ENCODE measurements around the gene FTSJ3.

- TF ChIP-seq CTCF (IDR thresholded peaks at IDR 0.05 in 2 of 3, conservative IDR thresholded peaks at IDR 0.05 in 1 of 3; ENCODE audit: control insufficient read depth in 2 of 3, extremely low read depth in 1 of 3, insufficient read depth in 1 of 3, low read depth in 3 of 3, low read length in 3 of 3) (no peak), MTA2 (IDR thresholded peaks at IDR 0.05; ENCODE audit: low read depth) (no peak), POLR2A (IDR thresholded peaks at IDR 0.05; ENCODE audit: low read depth, low read length) (no peak), MYC (IDR thresholded peaks at IDR 0.05; ENCODE audit: insufficient read depth, insufficient read length, insufficient replicate concordance, low read length, severe bottlenecking) (no peak), SIX5 (IDR thresholded peaks at IDR 0.05; ENCODE audit: low read depth, low read length, severe bottlenecking) (no peak), CREB1 (IDR thresholded peaks at IDR 0.05; ENCODE audit: low read depth) (no peak), EP300 (IDR thresholded peaks at IDR 0.05; ENCODE audit: borderline replicate concordance in 1 of 2, control insufficient read depth in 1 of 2, low read depth in 2 of 2, low read length in 2 of 2) (no peak), NR2C2 (IDR thresholded peaks at IDR 0.05; ENCODE audit: borderline replicate concordance, control insufficient read depth, insufficient read length, low read depth) (no peak), POLR2AphosphoS5 (IDR thresholded peaks at IDR 0.05; ENCODE audit: low read length) (no peak), TARDBP (IDR thresholded peaks at IDR 0.05; ENCODE audit: borderline replicate concordance) (no peak)
Observed at GRCh38 chr17:63792055-63792729, 35.3 kb downstream of the FTSJ3 start.
